Erythroblast (primary cell): Measurements from ENCODE around the gene HIRA.

Experiments
- GATA1 ChIP-seq: IDR thresholded peaks from 2 replicates; pipeline ENCODE4 v1.6.1; 2011; ENCODE audit warnings: low read depth, mild to moderate bottlenecking, control low read depth, low read length, moderate library complexity
- POLR2A ChIP-seq: IDR thresholded peaks from 2 replicates; pipeline ENCODE4 v1.6.1; 2011; ENCODE audit warnings: mild to moderate bottlenecking, low read length

DNA sequence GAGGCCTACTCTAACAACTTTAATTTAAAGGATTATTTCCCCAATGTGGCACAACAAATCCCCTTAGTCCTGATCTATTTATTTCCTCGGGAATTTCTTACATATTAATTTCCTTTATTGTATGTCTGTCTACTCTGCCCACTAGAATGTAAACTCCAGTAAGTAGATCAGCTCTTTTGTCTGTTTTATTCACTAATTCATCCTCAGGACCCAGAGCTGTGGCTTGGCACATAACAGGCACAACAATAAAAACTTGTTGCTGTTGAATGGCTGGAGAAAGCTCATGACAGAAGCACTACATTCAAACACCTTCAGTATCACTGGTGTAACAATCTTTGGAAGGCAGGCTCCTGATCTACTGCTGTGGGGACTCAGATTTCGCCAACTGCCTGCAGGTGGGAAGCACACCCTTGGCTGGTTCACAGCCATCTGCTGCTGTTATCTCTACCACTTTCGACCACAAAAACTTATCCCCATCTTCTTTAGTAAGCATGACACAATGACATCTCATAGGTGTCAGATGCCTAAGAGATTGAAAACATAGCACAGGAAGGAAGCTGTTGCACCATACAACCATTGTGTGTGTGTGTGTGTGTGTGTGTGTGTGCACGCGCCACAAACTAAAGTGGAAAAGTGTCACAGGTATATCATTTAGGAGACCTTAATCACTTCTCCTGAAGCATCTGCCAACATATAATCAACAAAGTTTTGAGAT lies 11.9 kb downstream of the HIRA start:
- no peak for TF ChIP-seq POLR2A
- TF ChIP-seq GATA1 = no peak
